ENCODE data around the gene CRYBA4.

CRYBA4 gene
- 0 to 0.04 reads per million in 2 donors for total RNA-seq

- DNase-seq: no peak
Measured at GRCh38 chr22:26621663-26622062, at the start of gene CRYBA4. Gene CRYBA4, plus strand, starts transcription at chr22:26621963. Its CDS starts 634 bp downstream, at chr22:26622597.

- no peak for DNase-seq
Measured at GRCh38 chr22:26573026-26573662, 48.6 kb upstream of the CRYBA4 start.

- no peak for DNase-seq
Measured at GRCh38 chr22:26574001-26574723, 47.6 kb upstream of the CRYBA4 start.

GRCh38 chr22:26576026-26576680 lies 45.6 kb upstream of the CRYBA4 start:
- DNase-seq: no peak

GRCh38 chr22:26577081-26577480 lies 44.7 kb upstream of the CRYBA4 start:
- no peak for DNase-seq

- peak; percentile 19 for DNase-seq
Measured at GRCh38 chr22:26579331-26579886, 42.4 kb upstream of the CRYBA4 start.

- DNase-seq: no peak
Measured at GRCh38 chr22:26580240-26580962, 41.4 kb upstream of the CRYBA4 start.

- DNase-seq: no peak
Measured at GRCh38 chr22:26581026-26581425, 40.7 kb upstream of the CRYBA4 start.

- no peak for DNase-seq
Measured at GRCh38 chr22:26581633-26582168, 40.1 kb upstream of the CRYBA4 start.

- no peak for DNase-seq
Measured at GRCh38 chr22:26584010-26584409, 37.8 kb upstream of the CRYBA4 start.

- no peak for DNase-seq
Measured at GRCh38 chr22:26585104-26585790, 36.5 kb upstream of the CRYBA4 start.

- no peak for DNase-seq
Measured at GRCh38 chr22:26586556-26587325, 35.0 kb upstream of the CRYBA4 start.

GRCh38 chr22:26587991-26588613 lies 33.7 kb upstream of the CRYBA4 start:
- no peak for DNase-seq

GRCh38 chr22:26588729-26589366 lies 32.9 kb upstream of the CRYBA4 start:
- DNase-seq: no peak

- DNase-seq: peak; percentile 32
Measured at GRCh38 chr22:26589367-26589844, 32.4 kb upstream of the CRYBA4 start.

GRCh38 chr22:26589845-26590736 lies 31.7 kb upstream of the CRYBA4 start, which contains the start of gene TPST2:
Gene TPST2, minus strand, starts transcription at chr22:26590132. Its CDS starts 48,502 bp downstream, at chr22:26541630.
- DNase-seq: peak; percentile 72

GRCh38 chr22:26592421-26592891 lies 29.3 kb upstream of the CRYBA4 start:
- no peak for DNase-seq

GRCh38 chr22:26593763-26594162 lies 28.0 kb upstream of the CRYBA4 start:
- DNase-seq: no peak

- DNase-seq: no peak
Measured at GRCh38 chr22:26597026-26597425, 24.7 kb upstream of the CRYBA4 start.
